Activated CD8-positive, alpha-beta memory T cell treated with anti-CD3 and anti-CD28 coated beads for 1 hour (primary cell): Measurements from ENCODE around the gene GRIK2.

Source experiments
- DNase-seq, 2 donors: peaks; one replicate each; pipeline ENCODE4 v3.0.0-alpha.2; 2020; ENCODE audit warnings: low read depth in 1 of 2; ENCODE audit errors: extremely low read depth in 1 of 2

GRIK2 gene

DNA sequence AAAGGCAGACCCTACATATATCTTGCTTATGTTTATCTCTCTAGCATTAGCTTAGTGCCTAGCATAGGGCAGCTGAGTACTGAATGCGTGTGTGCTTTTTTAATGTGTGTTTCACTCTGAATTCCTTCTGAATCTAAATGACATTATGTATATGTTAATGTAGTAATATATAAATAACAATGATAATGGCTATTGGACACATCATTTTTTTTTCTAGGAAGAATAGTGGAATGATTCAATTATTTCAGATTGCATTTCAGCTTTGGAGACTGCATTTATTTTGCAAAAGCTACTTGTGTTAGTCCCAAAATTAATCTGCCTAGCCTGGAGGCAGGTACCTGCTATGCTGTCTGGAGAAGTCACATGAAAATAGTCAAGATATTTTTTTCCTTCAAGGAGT, 371.8 kb downstream of the GRIK2 start:
- no peak for DNase-seq

DNA sequence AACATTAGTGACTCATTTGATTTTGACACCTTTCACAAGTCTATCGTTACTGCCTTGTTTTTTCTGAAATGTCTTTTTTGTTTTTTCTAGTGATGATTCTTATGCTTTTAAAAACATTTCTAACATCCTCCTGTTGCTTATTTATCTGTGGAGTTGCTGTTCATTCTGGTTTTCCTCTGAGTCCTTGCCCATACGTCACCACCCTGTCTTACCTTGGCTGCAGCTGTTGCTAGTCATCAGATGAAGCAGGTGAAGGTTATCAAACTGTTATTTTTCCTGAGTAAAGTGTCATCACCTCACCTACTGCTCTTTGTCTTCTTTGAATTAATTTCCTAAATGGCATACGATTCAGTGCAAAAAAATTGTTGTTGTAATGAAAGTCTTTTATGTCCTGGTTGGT, 376.6 kb downstream of the GRIK2 start:
- no peak for DNase-seq

DNA sequence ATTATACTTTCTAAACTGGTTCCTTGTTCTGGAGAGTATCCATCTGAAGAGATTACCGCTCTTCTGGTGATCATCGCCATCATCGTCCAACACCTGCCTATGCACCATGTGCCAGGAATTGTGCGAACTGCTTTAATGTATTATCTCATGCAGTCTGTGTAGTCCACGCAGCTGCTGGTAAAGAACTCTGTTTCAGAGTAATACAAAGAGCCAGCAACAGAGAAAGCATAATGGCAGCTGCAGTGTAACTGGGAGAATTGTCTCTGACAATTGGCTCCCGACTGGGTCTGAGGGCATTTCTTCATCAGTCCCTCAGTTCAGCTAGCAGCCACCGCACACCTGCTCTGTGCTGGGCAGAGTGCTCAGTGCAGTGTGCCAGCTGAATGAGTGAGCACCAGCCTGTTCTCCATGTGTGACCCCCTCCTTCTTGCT, 383.4 kb downstream of the GRIK2 start:
- no peak for DNase-seq

DNA sequence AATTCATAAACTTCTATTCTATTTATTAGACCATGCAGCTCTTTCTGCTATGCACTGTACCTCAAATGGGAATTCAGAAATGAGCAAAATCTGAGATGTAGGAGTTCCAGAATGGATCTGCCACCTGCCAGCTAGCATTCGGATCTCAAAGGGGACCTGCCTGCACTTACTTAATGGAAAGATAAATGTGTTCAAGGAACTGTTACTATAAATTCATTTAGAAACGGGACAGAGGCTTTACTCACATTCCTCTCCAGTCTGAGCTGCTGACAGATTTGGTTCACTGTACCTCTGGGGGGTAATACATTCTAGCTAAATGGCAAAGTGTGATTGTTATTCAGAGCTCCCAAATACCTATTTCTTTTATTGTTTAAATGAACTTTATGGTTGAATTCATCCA, 384.1 kb downstream of the GRIK2 start:
- no peak for DNase-seq

DNA sequence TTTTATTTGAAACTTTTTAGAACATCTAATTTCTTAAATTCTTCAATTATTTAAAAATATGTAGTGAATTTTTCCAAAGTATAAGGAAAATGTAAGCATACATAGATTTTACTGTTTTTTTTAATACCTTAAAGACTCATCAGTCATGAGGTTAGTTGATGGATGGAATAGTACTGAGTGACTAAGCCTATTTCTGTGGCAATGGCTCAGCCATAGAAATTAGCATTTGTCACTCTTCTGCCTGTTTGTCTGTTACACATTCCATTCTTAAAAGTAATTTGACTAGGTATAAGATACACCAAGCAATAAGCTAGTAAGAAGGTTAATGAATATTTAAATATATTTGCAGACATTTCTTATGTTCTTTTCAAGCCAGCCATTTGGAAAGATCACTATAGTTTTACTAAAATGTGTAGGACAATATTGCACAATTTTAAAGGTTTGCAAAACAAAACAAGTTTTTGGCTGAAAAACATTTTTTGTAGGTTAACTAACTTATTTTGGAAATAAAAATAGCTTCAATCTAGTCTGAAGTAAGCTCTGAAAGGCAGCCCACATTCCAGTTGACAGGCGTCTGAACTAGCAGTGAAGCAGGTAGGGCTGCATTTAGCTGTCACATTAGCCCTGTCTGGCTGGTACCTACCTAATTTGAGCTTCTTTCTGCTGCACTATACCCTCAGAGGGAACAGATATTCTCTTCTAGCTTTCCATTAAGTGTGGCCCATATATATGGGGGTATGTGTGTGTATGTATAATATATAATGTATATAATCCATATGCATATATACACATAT, 385.7 kb downstream of the GRIK2 start:
- no peak for DNase-seq

DNA sequence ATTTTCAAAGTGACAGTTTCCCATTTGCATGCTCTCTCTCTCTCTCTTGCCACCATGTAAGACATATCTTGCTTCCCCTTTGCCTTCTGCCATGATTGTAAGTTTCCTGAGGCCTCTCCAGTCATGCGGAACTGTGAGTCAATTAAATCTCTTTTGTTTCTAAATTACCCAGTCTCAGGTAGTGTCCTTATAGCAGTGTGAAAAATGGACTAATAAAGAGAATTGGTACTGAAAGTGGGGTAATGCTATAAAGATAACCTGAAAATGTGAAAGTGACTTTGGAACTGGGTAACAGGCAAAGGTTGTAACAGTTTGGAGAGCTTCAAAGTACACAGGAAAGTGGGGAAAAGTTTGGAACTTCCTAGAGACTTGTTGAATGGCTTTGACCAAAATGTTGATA, 389.8 kb downstream of the GRIK2 start:
- no peak for DNase-seq

DNA sequence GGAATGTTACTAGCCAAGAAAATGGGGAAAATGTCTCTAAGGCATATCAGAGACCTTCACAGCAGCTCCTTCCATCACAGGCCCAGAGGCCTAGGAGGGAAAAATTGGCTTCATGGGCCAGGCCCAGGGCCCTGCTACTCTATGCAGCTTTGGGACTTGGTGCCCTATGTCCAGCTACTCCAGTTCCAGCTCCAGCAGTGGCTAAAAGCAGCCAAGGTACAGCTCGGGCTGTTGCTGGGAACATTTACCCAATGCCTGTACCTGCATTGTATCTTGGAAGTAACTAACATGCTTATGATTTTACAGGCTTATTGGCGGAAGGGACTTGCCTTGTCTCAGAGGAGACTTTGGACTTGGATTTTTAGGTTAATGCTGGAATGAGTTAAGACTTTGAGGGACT, 390.6 kb downstream of the GRIK2 start:
- no peak for DNase-seq

DNA sequence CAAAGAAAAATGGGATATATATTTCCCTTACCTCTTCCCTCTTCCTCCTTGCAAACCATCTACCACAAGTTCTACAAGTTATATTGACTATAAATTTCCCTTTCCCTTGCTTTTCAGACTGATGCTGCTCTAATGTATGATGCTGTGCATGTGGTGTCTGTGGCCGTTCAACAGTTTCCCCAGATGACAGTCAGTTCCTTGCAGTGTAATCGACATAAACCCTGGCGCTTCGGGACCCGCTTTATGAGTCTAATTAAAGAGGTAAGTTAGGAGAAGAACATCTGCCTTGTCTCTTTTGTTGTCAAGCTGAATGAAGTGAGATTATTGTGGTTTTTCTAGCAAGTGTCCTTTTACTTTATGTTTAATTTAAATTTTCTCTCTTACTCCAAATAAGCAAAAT, 406.0 kb downstream of the GRIK2 start:
- DNase-seq, result no peak

DNA sequence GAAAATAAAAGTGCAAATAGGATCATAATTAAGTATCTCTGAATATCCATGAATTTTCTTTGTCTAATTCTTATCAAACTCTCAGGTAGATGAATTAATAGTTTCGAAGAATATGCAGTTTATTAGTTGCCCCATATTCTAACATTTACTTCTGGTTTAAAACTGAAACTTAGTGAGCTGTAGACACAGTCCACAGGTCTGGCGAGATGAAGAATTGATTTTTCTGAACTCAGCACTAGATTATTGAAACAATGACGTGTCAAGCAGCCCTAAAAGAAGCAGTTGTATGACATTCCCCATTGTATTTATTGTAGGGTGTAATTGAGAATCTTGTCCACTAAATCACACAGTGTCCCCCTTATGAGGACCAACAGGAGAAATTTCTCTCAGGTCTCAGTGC, 407.1 kb downstream of the GRIK2 start:
- DNase-seq, result no peak

DNA sequence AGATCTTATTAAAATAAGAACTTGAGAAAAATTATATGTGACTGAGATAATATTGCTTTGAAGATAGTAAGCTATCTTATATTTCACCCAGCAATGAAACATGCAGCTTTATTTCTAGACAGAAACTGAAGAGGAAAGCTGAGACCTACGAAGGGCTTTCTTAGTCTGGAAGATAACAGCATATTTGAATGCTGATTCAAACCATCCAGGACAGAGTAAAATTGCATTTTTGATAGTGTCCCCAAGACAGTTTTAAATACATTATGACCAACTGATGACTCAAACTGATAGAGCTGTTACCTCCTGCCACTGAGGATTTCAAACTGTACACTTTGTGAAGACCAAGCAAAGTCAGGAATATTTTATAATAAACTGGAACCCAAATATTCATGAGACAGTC, 409.6 kb downstream of the GRIK2 start:
- DNase-seq, result no peak

DNA sequence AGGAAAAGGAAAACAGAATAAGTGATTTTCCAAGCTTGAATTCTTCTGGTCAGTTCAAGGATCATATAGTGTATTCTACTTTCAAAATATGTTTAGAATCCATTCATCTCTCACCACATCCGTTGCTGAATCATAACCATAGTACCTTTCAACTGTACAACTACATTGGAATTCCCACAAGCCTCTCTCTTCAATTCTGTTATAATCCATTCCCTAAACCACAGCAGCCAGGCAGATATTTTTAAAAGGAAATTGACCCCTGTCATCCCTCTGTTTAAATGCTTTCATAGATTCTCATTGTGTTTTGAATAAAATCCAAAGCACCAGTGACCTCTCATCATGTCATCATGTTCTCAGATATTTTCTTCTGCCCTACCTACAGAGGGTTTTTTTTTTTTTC, 412.7 kb downstream of the GRIK2 start:
- DNase-seq, result no peak

DNA sequence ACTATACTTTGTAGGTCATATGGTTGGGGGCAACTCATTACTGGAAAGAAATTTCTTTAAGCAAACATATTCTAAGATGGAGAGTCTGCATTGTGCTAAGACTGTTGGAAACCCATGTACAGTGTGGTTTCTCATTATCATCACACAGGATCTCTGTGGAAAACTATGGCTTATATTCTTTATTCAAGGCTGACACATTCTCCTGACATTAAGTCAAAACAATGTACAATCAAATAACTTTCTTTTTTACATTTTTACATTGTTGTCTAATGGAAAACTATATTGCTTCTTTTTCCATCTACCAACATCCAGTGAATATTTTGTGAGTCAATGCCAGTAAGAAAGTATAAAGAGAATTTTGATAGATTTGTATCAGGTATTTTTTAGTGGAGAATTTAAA, 417.6 kb downstream of the GRIK2 start:
- no peak for DNase-seq

DNA sequence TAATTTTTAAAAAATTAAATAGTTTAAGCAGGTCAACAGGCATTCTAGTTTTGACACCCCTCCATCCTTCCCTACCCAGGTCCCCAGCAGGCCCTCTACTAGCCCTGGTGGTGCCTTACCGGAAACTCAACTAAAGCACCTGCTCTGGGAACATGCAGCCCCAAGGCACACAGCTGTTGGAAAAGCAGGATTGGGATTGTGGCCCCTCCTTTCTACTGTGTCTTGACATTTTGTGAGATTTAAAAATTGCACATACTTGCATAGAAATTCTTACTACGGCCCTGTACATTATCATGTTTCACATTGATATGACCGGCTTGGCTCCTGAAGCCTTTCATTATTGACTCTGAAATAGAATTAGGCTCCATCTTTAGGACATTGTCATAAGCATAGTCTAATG, 423.2 kb downstream of the GRIK2 start:
- no peak for DNase-seq

DNA sequence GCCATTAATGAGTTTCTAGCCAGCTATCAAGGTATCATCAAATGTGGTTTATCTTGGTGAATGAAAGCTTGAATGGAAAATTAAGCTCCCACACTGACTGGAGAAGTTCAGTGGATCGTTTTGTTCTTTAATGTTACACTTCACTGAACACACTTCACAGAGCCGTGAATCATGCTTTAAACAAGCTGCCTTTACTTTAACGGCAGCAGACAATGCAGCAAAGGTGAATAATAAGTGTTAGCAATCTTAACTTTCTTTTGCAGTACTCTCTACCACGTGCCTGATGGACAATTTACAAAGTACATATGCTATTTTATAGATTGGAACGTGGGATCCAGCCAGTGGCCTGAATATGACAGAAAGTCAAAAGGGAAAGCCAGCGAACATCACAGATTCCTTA, 424.5 kb downstream of the GRIK2 start:
- no peak for DNase-seq

DNA sequence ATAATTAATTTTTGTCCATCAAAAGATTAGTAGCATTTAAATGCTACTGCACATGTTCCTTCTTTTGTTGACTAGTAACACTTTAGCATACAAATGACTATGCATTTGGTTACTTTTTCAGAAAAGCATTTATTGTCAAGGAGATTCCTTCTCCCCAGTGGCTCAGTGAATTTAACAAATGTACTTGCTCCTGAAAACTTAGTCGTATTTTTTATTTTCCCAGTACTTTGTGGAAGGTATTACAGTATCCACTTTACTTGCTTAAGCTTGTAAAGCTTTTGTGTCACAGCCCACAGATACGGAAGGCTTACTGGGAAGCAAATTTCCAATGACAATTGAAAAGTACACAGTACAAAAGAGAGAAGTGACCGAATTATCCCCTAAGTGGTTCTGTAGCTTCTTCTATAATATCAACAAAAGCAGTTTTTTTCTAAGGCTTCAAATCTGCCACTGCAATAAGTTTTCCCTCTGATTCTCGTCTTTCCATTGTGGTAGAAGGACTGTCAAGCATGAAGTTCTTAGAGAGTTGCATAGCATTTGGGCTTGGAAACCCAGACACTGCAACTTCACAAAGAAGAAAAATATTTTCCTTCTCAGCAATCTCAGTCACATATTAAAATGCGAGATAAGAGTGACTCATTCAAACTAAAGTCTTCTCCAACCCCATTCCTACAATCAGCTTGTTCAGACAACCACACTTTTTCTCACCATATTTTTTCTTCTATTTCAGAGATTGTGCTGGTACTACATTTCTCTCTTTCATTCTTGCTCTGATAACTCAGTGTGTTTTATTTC, 431.2 kb downstream of the GRIK2 start:
- DNase-seq, result no peak

DNA sequence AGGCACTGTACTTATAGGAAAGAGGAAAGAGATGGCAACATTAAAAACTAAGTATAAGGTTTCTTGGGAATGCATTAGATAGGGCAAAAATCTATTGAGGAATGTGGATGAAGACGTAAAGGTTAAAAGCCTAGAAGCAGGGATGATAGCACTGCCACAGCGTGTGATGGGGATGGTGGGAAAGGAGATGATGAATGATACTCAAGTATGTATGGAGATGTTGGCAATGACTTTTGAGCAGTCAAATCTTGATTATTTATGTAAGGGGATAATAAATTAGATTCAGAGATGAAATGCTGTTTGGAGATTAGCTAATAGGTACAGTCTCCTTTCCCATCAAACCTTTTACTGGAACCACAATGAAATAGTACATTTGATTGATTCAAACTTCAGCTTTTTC, 432.8 kb downstream of the GRIK2 start:
- no peak for DNase-seq

DNA sequence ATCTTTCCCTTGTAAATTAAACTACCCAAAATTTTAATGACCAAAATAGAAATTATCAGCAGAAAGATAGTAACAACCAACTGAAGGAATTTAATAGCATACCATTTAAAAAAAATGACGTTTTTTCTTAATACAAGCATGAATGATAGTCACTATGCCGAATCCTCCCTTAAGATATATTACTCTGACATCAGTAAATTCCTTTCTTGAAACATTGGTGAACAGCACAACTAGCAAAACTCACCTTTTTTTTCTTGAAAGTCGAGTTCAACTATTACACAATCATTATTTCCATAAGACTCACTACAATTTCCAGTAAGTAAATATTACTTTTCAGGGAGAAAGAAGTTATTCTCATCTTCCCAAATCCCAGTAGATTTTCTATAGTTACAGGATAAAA, 433.2 kb downstream of the GRIK2 start:
- no peak for DNase-seq

DNA sequence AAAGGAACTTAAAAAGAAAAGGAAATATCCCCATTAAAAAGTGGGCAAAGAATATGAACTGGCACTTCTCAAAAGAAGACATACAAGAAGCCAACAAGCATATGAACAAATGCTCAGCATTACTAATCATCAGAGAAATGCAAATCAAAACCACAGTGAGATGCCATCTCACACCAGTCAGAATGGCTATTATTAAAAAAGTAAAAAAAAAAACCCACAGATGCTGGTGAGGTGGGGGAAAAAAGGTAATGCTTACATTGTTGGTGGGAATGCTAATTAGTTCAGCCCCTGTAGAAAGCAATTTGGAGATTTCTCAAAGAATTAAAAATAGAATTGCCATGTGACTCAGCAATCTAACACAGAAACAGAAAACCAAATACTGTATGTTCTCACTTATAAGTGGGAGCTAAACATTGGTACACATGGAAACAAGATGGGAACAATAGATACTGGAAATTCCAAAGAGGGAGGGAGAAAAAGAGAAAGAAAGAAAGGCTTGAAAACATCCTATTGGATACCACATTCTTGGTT, 437.1 kb downstream of the GRIK2 start:
- no peak for DNase-seq

DNA sequence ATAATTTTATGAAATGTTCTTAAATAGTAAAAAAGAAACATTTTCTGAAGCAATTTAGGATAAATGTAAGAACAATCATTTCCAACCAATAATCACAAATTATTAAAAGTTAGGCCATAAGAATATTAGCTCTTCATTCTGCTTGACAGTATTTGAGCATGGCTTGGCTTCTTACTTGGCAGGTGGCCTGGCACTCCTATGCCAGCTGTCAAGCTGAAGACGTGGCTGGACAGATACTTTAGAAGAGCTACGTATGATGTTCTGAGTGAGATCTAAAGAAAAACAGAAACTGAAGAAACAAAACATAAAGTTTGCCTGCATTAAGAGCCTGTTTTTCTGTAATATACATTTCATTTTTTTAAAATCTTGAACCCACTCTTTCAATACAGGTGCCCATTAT, 438.9 kb downstream of the GRIK2 start:
- no peak for DNase-seq

DNA sequence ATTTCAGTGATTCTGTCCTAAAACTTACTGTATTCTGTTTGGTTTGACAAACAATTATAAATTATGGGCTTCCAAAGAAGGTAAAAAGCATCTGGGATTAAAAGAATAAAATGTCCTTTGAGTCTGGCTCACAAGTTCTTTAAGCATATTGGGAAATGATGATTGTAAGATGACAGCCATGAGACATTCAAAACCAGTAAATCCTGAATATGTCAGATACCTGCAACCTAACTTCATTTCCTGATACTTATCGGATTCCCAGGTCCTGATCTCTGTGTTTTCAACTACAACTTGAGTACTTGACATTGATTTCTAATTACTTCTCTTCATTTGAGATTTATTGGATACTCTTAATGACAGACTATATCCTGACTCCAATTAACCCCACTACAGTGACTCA, 446.6 kb downstream of the GRIK2 start:
- DNase-seq, result no peak

DNA sequence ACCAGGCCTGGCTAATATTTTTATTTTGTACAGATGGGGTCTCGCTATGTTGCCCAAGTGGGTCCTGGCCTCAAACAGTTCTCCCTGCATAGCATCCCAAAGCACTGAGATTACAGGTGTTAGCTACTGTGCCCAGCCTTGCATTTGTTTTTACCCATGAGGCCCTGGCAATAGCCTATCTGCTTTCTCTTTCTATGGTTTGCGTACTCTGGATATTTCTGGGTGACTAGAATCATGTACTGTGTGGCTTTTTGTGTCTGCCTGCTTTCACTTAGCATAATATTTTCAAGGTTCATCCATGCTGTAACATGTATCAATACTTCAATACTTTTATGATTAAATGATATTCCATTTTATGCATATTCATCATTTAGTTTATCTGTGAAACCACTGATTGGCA, 451.7 kb downstream of the GRIK2 start:
- no peak for DNase-seq

DNA sequence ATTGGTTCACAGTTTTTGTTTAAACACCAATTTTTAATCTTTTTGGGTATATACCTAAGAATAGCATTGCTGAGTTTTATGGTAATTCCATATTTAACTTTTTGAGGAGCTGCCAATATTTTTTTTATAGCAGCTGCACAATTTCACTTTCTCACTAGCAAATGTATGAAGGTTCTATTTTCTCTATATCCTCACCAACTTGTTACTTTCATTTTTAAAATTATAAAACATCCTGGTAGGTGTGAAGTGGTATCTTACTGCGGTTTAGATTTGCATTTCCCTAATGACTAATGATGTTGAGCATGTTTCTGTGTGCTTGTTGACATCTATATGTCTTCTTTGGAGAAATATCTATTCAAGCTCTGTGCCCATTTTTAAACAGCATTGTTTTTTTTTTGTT, 452.1 kb downstream of the GRIK2 start:
- no peak for DNase-seq
